Testis (tissue), 3 donors: ENCODE measurements around the gene FRMD6. TPM values are rescaled to one million over a fixed set of nuclear protein-coding genes. Genes with fewer than 3 reads are reported as not detected.
"Not testable (repeated sequence)": the region's sequence is repeated elsewhere in the genome, so short reads cannot be mapped to it uniquely, and the experiment has no call there.

Source experiments
- DNase-seq: peaks from one replicate; pipeline ENCODE4 v3.0.0-alpha.2; 2019
- H3K27ac ChIP-seq, 2 donors: fragments of 200-600 bp; sonication (generic); one replicate each; pipeline ENCODE4 v1.5.1; 2019
- H3K27me3 ChIP-seq: fragments of 200-600 bp; sonication (generic); one replicate; pipeline ENCODE4 v1.5.1; 2019
- H3K36me3 ChIP-seq: fragments of 200-600 bp; sonication (generic); one replicate; pipeline ENCODE4 v1.5.1; 2017; ENCODE audit warnings: low read depth; ENCODE audit errors: missing control alignments
- H3K4me1 ChIP-seq: fragments of 200-600 bp; sonication (generic); one replicate; pipeline ENCODE4 v1.5.1; 2019
- H3K4me3 ChIP-seq, 2 donors: fragments of 200-600 bp; sonication (generic); one replicate each; pipeline ENCODE4 v1.5.1; 2017 to 2019
- H3K9me3 ChIP-seq: fragments of 200-600 bp; sonication (generic); one replicate; pipeline ENCODE4 v1.5.1; 2017
- CTCF ChIP-seq, 3 experiments: fragments of 450-650 bp in 2 of 3; fragments of 200-600 bp in 1 of 3; sonication (generic) in 1 of 3; IDR thresholded peaks; one replicate each; pipeline ENCODE4 v1.5.1; 2016 to 2019; ENCODE audit warnings: antibody characterized with exemption in 3 of 3, mild to moderate bottlenecking in 2 of 3, moderate library complexity in 1 of 3
- POLR2A ChIP-seq: fragments of 450-650 bp; IDR thresholded peaks from one replicate; pipeline ENCODE4 v1.6.1; 2017; ENCODE audit warnings: antibody characterized with exemption, mild to moderate bottlenecking, moderate library complexity
- WGBS, 2 donors: methylation state at CpG; one replicate each; pipeline ENCODE4 v1.1.5; 2018; 5-methylcytosine and 5-hydroxymethylcytosine counted together
- intact Hi-C: fragments of 100-400 bp; cut with DNase I; formaldehyde crosslinking; loops from one replicate; pipeline ENCODE4 v1.15.1; 2023; ENCODE audit warnings: low total_unique reads
- polyA plus RNA-seq: library from polyadenylated mRNA; stranded (reverse); fragments of 350-450 nt; fragmentation: Illumina TruSeq; extraction: RNeasy Lipid Tissue Mini Kit (QIAGEN cat#74804); gene quantifications from one replicate; pipeline ENCODE4 v1.2.3, GENCODE V29; 2014; ENCODE audit warnings: low read depth, low replicate concordance; ENCODE audit not compliant: insufficient read depth
- total RNA-seq, 2 donors: library from RNA; depleted of rRNA; stranded (reverse); fragments of >200 nt; gene quantifications; one replicate each; pipeline ENCODE4 v1.2.3, GENCODE V29; 2016

Gene FRMD6
- total and polyA plus RNA-seq, 3 donors from 2014 or later = 59.2 to 71.3 (median 67.0) TPM

GRCh38 chr14:51743588-51744000 is 91.9 kb downstream of the FRMD6 start:
- no peak overlapping the region for H3K27ac ChIP-seq
- H3K27me3 ChIP-seq = no peaks in the 10 kb centered on the region
- WGBS, 2 donors = 64 to 68% methylated on average over 17 to 22 of the region's 23 CpGs
- TF ChIP-seq POLR2A = no peak
- TF ChIP-seq CTCF (IDR thresholded peaks at IDR 0.05) = no peak
- H3K36me3 ChIP-seq = no peaks in the 10 kb centered on the region
- H3K4me3 ChIP-seq = no peak overlapping the region
- intact Hi-C loops = no loop called here
- no peaks in the 10 kb centered on the region for H3K4me1 ChIP-seq
- no peaks in the 10 kb centered on the region for H3K9me3 ChIP-seq
- DNase-seq = no peak

GRCh38 chr14:51744372-51745130 is 92.8 kb downstream of the FRMD6 start:
- no peaks in the 10 kb centered on the region for H3K9me3 ChIP-seq
- no peaks in the 10 kb centered on the region for H3K36me3 ChIP-seq
- WGBS, 2 donors = 56 to 64% methylated on average over 28 to 31 of the region's 31 CpGs
- DNase-seq = no peak
- TF ChIP-seq POLR2A (no peak), CTCF (IDR thresholded peaks at IDR 0.05) (no peak)
- no peaks in the 10 kb centered on the region for H3K27me3 ChIP-seq
- H3K27ac ChIP-seq = no peak overlapping the region
- no peaks in the 10 kb centered on the region for H3K4me1 ChIP-seq
- intact Hi-C loops = no loop called here
- H3K4me3 ChIP-seq = no peak overlapping the region

- DNase-seq, intact Hi-C loops, H3K4me1 ChIP-seq, H3K36me3 ChIP-seq, H3K9me3 ChIP-seq, H3K27me3 ChIP-seq, H3K27ac ChIP-seq, H3K4me3 ChIP-seq: not testable (repeated sequence)
- WGBS, 2 donors = 71 to 75% methylated on average over 22 to 24 of the region's 25 CpGs
Observed at GRCh38 chr14:51746823-51747222, 95.1 kb downstream of the FRMD6 start.

- DNase-seq = no peak
- Histone ChIP-seq H3K4me1 (no peaks in the 10 kb centered on the region), H3K4me3 (no peak overlapping the region), H3K27me3 (no peaks in the 10 kb centered on the region), H3K27ac (no peak overlapping the region), H3K36me3 (no peaks in the 10 kb centered on the region), H3K9me3 (no peaks in the 10 kb centered on the region)
- WGBS, 2 donors = 49 to 71% methylated on average over 4 to 13 of the region's 13 CpGs
- TF ChIP-seq CTCF (IDR thresholded peaks at IDR 0.05) (no peak), POLR2A (no peak)
- intact Hi-C loops = no loop called here
Observed at GRCh38 chr14:51750542-51750941, 98.8 kb downstream of the FRMD6 start.

GRCh38 chr14:51751611-51752345 is 100.1 kb downstream of the FRMD6 start:
- H3K4me3 ChIP-seq, DNase-seq, H3K27me3 ChIP-seq, H3K27ac ChIP-seq, H3K4me1 ChIP-seq, intact Hi-C loops, H3K36me3 ChIP-seq, H3K9me3 ChIP-seq: not testable (repeated sequence)
- WGBS, 2 donors = 52 to 74% methylated on average over 16 of the region's 16 CpGs

GRCh38 chr14:51757756-51758155 is 106.0 kb downstream of the FRMD6 start:
- WGBS, 2 donors = 88 to 93% methylated on average over 7 of the region's 7 CpGs
- H3K4me1 ChIP-seq, H3K4me3 ChIP-seq, H3K9me3 ChIP-seq, DNase-seq, intact Hi-C loops, H3K27ac ChIP-seq, H3K36me3 ChIP-seq, H3K27me3 ChIP-seq: not testable (repeated sequence)
